Karpas-422 (cell line): ENCODE measurements around the gene SARDH. TPM values are rescaled to one million over a fixed set of nuclear protein-coding genes. Genes with fewer than 3 reads are reported as not detected.

Experiments
- DNase-seq: peaks from one replicate; pipeline ENCODE4 v3.0.0-alpha.2; 2015
- H2AFZ ChIP-seq: fragments of 200-600 bp; sonication (generic); 2 replicates; pipeline ENCODE4 v1.6.1; 2014; ENCODE audit warnings: antibody characterized with exemption, low read length, mixed read lengths
- H3K27ac ChIP-seq: fragments of 200-600 bp; sonication (generic); 2 replicates; pipeline ENCODE4 v1.5.1; 2014; ENCODE audit warnings: mild to moderate bottlenecking, low read length, moderate library complexity
- H3K27me3 ChIP-seq: fragments of 200-600 bp; sonication (generic); 2 replicates; pipeline ENCODE4 v1.6.1; 2014; ENCODE audit warnings: low read length, mixed read lengths
- H3K36me3 ChIP-seq: fragments of 200-600 bp; sonication (generic); 2 replicates; pipeline ENCODE4 v1.6.1; 2014; ENCODE audit warnings: low read length, mixed read lengths; ENCODE audit not compliant: insufficient read depth
- H3K4me1 ChIP-seq: fragments of 200-600 bp; sonication (generic); 2 replicates; pipeline ENCODE4 v1.6.1; 2014; ENCODE audit warnings: mild to moderate bottlenecking, low read length, mixed read lengths
- H3K4me2 ChIP-seq: fragments of 200-600 bp; sonication (generic); 2 replicates; pipeline ENCODE4 v1.6.1; 2014; ENCODE audit warnings: low read length, low read depth, mild to moderate bottlenecking; ENCODE audit not compliant: poor library complexity, severe bottlenecking
- H3K4me3 ChIP-seq: fragments of 200-600 bp; sonication (generic); 2 replicates; pipeline ENCODE4 v1.5.1; 2014; ENCODE audit warnings: mild to moderate bottlenecking, antibody characterized with exemption, low read length, mixed read lengths
- H3K79me2 ChIP-seq: fragments of 200-600 bp; sonication (generic); 2 replicates; pipeline ENCODE4 v1.6.1; 2014; ENCODE audit warnings: mild to moderate bottlenecking, low read length, mixed read lengths
- H3K9ac ChIP-seq: fragments of 200-600 bp; sonication (generic); 2 replicates; pipeline ENCODE4 v1.6.0; 2014; ENCODE audit warnings: low read length
- H3K9me2 ChIP-seq: fragments of 200-600 bp; sonication (generic), shearing (Covaris generic); replicated peaks from 2 replicates; pipeline ENCODE4 v1.6.0; 2014; ENCODE audit warnings: mild to moderate bottlenecking, low read length, moderate library complexity; ENCODE audit not compliant: insufficient read depth
- H3K9me3 ChIP-seq: fragments of 300-700, 200-600 bp; sonication (generic); 2 replicates; pipeline ENCODE4 v1.6.1; 2014; ENCODE audit warnings: low read length, mixed read lengths
- H4K20me1 ChIP-seq: fragments of 200-600 bp; sonication (generic); 2 replicates; pipeline ENCODE4 v1.6.1; 2014; ENCODE audit warnings: mild to moderate bottlenecking, antibody characterized with exemption, low read length, low read depth; ENCODE audit not compliant: insufficient read depth
- total RNA-seq: library from RNA; depleted of rRNA; stranded (reverse); fragments of >200 nt; shearing (Covaris generic); gene quantifications from 2 replicates; pipeline ENCODE4 v1.2.3, GENCODE V29; 2014; ENCODE audit warnings: low replicate concordance

SARDH gene
- total RNA-seq, 1 experiment from 2014 or later = not detected

- no peak overlapping the region for H3K9ac ChIP-seq
- H3K4me1 ChIP-seq = no peaks in the 10 kb centered on the region
Measured at GRCh38 chr9:133664173-133665050, 73.7 kb downstream of the SARDH start.

GRCh38 chr9:133661846-133662540 lies 76.2 kb downstream of the SARDH start:
- no peak overlapping the region for H3K27ac ChIP-seq
- no peak overlapping the region for H3K4me2 ChIP-seq
- no peaks in the 10 kb centered on the region for H3K27me3 ChIP-seq
- H3K79me2 ChIP-seq = no peaks in the 10 kb centered on the region
- H3K9me2 ChIP-seq = no peaks in the 10 kb centered on the region
- no peaks in the 10 kb centered on the region for H4K20me1 ChIP-seq
- H3K4me1 ChIP-seq = no peaks in the 10 kb centered on the region
- H3K36me3 ChIP-seq = no peaks in the 10 kb centered on the region
- no peak for DNase-seq
- no peak overlapping the region for H2AFZ ChIP-seq
- H3K9me3 ChIP-seq = no peaks in the 10 kb centered on the region
- H3K9ac ChIP-seq = no peak overlapping the region
- no peak overlapping the region for H3K4me3 ChIP-seq

More at GRCh38 chr9:133664173-133665050, 73.7 kb downstream of the SARDH start:
- no peaks in the 10 kb centered on the region for H4K20me1 ChIP-seq
- H3K36me3 ChIP-seq = no peaks in the 10 kb centered on the region
- H3K79me2 ChIP-seq = no peaks in the 10 kb centered on the region
- no peak overlapping the region for H3K4me3 ChIP-seq
- H3K27me3 ChIP-seq = no peaks in the 10 kb centered on the region
- no peak for DNase-seq
- no peak overlapping the region for H2AFZ ChIP-seq
- H3K4me2 ChIP-seq = no peak overlapping the region
- no peaks in the 10 kb centered on the region for H3K9me2 ChIP-seq
- no peaks in the 10 kb centered on the region for H3K9me3 ChIP-seq
- H3K27ac ChIP-seq = no peak overlapping the region

- Histone ChIP-seq H3K4me1 (no peaks in the 10 kb centered on the region), H3K9ac (no peak overlapping the region)
Measured at GRCh38 chr9:133659516-133659915, 78.6 kb downstream of the SARDH start.

GRCh38 chr9:133658442-133659431 lies 79.4 kb downstream of the SARDH start:
- Histone ChIP-seq H3K9me3 (no peaks in the 10 kb centered on the region), H3K9ac (no peak overlapping the region), H3K4me2 (no peak overlapping the region), H3K9me2 (no peaks in the 10 kb centered on the region), H3K4me1 (no peaks in the 10 kb centered on the region), H2AFZ (no peak overlapping the region), H3K27me3 (no peaks in the 10 kb centered on the region), H3K79me2 (no peaks in the 10 kb centered on the region), H4K20me1 (no peaks in the 10 kb centered on the region), H3K36me3 (no peaks in the 10 kb centered on the region), H3K27ac (no peak overlapping the region), H3K4me3 (no peak overlapping the region)
- DNase-seq = no peak

More at GRCh38 chr9:133659516-133659915, 78.6 kb downstream of the SARDH start:
- H3K9me2 ChIP-seq = no peaks in the 10 kb centered on the region
- no peak for DNase-seq
- H2AFZ ChIP-seq = no peak overlapping the region
- no peak overlapping the region for H3K4me3 ChIP-seq
- no peaks in the 10 kb centered on the region for H4K20me1 ChIP-seq
- H3K27me3 ChIP-seq = no peaks in the 10 kb centered on the region
- H3K9me3 ChIP-seq = no peaks in the 10 kb centered on the region
- H3K4me2 ChIP-seq = no peak overlapping the region
- no peaks in the 10 kb centered on the region for H3K79me2 ChIP-seq
- H3K36me3 ChIP-seq = no peaks in the 10 kb centered on the region
- no peak overlapping the region for H3K27ac ChIP-seq

- Histone ChIP-seq H3K27ac (no peak overlapping the region), H2AFZ (no peak overlapping the region), H3K27me3 (no peaks in the 10 kb centered on the region), H4K20me1 (no peaks in the 10 kb centered on the region), H3K4me1 (no peaks in the 10 kb centered on the region), H3K4me3 (no peak overlapping the region), H3K79me2 (no peaks in the 10 kb centered on the region), H3K9me3 (no peaks in the 10 kb centered on the region), H3K4me2 (no peak overlapping the region), H3K9ac (no peak overlapping the region), H3K36me3 (no peaks in the 10 kb centered on the region), H3K9me2 (no peaks in the 10 kb centered on the region)
- DNase-seq = no peak
Measured at GRCh38 chr9:133657120-133657661, 81.0 kb downstream of the SARDH start.

- no peak overlapping the region for H2AFZ ChIP-seq
- H3K9me2 ChIP-seq = no peaks in the 10 kb centered on the region
- no peaks in the 10 kb centered on the region for H3K27me3 ChIP-seq
- H3K4me2 ChIP-seq = no peak overlapping the region
- H3K27ac ChIP-seq = no peak overlapping the region
- no peaks in the 10 kb centered on the region for H4K20me1 ChIP-seq
- no peaks in the 10 kb centered on the region for H3K79me2 ChIP-seq
- H3K4me1 ChIP-seq = no peaks in the 10 kb centered on the region
- H3K4me3 ChIP-seq = no peak overlapping the region
- no peaks in the 10 kb centered on the region for H3K36me3 ChIP-seq
- no peak overlapping the region for H3K9ac ChIP-seq
- DNase-seq = no peak
- H3K9me3 ChIP-seq = no peaks in the 10 kb centered on the region
Measured at GRCh38 chr9:133656211-133657119, 81.7 kb downstream of the SARDH start.

- no peaks in the 10 kb centered on the region for H3K27me3 ChIP-seq
- no peaks in the 10 kb centered on the region for H3K4me1 ChIP-seq
Measured at GRCh38 chr9:133655701-133656100, 82.5 kb downstream of the SARDH start.

More at GRCh38 chr9:133655701-133656100, 82.5 kb downstream of the SARDH start:
- Histone ChIP-seq H4K20me1 (no peaks in the 10 kb centered on the region), H2AFZ (no peak overlapping the region), H3K9me2 (no peaks in the 10 kb centered on the region), H3K27ac (no peak overlapping the region), H3K4me2 (no peak overlapping the region), H3K9me3 (no peaks in the 10 kb centered on the region), H3K4me3 (no peak overlapping the region), H3K9ac (no peak overlapping the region), H3K79me2 (no peaks in the 10 kb centered on the region), H3K36me3 (no peaks in the 10 kb centered on the region)
- no peak for DNase-seq
